ENCODE measurements around the gene PXDC1.
"Not testable (repeated sequence)": the region's sequence is repeated elsewhere in the genome, so short reads cannot be mapped to it uniquely, and the experiment has no call there.

The PXDC1 gene

DNA sequence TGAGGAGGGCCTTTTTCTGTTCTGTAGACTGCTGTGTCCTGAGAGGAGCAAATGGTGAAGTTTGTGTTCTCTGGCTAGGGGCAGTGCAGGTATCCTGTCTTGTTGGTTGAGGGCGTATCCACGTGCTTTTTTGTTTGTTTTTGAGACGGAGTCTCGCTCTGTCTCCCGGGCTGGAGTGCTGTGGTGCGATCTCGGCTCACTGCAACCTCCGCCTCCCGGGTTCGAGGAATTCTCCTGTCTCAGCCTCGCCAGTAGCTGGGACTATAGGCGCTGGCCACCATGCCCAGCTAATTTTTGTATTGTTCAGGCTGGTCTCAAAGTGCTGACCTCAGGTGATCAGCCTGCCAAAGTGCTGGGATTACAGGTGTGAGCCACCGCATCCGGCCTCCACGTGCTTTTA is 10.8 kb upstream of the PXDC1 start:
- no peak for DNase-seq

DNA sequence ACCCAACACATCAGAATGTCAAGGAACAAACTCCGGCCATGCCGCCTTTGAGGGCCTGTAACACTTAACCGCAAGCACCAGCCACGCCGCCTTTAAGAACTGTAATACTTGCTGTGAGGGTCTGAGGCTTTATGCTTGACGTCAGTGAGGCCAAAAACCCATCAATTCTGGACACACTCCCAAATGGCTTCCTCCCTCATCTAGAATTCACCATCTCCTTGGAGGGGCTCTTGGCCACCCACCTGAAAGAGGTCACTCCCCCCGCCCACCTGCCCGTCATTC is 10.4 kb upstream of the PXDC1 start:
- no peak for DNase-seq

DNA sequence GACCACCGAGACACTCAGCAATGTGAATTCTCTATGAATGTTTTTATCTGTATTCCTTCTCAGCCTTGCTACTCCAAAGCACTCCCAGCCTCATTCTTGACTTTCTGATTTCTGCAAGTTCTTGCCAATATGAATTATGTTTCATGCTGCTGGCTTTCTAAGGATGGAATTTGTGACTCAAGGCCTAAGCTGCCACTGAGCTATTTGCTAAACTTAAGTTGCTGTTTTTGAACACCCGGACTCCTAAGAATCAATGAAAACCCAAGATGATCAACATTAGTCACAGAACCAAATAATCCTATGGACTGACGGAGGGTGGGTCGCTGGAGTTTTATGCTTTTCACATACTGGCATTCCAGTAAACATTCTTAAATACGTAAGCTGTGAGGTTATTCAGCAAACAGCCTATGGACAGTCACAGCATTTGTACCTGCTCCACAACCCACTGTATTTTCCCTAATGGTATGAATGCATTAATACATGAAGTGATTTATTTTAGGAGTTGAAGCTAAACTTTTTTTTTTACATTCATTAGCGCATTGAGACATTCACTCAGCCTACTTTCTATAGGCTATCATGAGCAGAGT is 8.2 kb upstream of the PXDC1 start:
- no peak for DNase-seq

DNA sequence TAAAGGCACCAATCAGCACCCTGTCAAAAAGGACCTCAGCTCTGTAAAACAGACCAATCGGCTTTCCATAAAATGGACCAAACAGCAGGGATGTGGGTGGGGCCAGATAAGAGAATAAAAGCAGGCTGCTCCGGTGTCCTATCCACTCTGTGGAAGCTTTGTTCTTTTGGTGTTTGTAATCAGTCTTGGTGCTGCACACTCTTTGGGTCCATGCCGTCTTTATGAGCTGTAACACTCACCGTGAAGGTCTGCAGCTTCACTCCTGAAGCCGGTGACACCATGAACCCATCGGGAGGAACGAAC is 7.3 kb upstream of the PXDC1 start:
- no peak for DNase-seq

DNA sequence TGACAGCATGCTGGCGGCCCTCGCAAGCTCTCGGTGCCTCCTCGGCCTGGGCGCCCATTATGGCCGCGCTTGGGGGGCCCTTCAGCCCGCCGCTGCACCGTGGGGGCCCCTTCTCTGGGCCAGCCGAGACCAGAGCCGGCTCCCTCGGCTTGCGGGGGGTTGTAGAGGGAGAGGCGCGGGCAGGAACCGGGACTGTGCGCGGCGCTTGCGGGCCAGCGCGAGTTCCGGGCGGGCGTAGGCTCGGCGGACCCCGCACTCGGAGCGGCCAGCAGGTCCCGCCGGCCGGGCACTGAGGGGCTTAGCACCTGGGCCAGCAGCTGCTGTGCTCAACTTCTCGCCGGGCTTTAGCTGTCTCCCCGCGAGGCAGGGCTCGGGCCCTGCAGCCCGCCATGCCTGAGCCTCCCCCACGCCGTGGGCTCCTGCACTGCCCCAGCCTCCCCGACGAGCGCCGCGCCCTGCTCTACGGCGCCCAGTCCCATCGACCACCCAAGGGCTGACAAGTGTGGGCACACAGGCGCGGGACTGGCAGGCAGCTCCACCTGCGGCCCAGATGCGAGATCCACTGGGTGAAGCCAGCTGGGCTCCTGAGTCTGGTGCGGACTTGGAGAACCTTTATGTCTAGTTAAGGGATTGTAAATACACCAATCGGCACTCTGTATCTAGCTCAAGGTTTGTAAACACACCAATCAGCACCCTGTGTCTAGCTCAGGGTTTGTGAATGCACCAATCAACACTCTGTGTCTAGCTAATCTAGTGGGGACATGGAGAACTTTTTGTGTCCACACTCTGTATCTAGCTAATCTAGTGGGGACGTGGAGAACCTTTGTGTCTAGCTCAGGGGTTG is 6.7 kb upstream of the PXDC1 start:
- DNase-seq: not testable (repeated sequence)

DNA sequence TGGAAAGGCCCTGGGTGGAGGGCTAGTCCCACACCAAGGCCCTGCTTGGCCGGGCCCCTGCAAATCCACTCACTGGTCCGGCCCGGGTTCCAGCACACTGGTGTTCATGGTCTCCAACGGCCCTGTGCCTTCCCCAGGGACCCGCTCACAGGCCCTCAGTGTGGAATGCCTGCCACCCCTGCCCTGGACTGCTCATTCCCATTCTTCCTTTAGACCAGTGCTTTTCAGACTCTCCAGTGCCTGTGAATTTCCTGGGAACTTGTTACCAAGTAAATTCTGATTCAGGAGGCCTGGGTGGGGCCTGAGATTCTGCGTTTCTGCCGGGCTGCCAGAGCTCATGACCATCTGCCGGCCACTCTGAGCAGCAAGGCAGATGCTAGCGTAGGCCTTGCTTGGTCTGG is 5.7 kb upstream of the PXDC1 start:
- no peak for DNase-seq

DNA sequence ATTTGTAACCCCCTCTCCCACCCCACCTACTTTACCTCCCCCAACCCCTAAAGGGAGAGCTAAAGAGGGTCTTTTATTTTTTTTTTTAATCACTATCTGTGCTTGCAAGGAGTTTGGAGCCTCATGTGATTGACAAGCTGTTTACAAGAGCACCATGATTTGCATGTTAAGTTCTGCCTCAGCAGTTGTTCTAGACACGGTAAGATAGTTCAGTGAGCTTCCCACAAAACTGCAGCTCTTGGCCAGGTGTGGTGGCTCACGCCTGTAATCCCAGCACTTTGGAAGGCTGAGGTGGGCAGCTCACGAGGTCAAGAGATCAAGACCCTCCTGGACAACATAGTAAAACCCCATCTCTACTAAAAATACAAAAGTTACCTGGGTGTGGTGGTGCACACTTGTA is 5.0 kb upstream of the PXDC1 start:
- no peak for DNase-seq

DNA sequence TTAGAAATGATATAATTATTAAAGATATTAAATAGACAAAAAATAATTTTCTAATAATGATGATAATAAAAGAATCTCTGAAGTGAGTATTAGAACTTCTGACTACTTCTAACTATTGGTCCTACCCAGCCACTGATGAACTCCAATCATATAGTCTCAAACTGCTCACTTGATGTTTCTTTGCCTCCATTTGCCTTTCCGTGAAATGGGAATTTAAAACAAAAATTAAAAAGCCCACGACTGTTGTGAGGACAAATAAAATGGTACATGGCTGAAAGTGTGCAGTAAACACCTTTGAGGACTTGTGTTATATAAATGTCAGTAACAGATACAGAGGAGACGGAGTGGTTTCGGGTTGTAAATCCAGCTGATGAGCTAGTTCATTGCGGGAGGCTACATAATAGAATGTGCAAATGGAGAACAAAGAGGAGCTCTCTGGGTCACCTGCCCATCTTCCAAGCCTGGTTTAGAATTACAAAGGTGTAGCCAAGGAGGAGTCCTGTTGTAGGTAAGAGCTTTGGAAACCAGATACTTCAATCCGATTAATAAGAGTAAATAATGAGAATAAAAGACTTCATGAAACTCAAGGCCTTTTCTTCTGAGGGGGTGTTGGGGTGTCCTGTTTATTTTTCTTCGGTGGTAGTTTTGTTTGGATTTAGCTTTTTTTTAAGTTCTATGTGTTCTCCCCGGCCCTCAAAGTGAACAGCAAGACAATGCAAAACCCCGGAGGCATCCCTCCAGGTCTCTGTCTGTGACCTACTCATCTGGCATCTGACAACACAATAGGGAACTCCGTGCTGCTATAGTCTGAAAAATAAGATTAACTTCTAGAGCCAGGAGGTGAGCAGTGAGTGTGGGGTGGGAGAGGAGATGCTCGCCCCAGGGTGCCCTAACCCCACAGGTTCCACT is 4.4 kb upstream of the PXDC1 start:
- no peak for DNase-seq

DNA sequence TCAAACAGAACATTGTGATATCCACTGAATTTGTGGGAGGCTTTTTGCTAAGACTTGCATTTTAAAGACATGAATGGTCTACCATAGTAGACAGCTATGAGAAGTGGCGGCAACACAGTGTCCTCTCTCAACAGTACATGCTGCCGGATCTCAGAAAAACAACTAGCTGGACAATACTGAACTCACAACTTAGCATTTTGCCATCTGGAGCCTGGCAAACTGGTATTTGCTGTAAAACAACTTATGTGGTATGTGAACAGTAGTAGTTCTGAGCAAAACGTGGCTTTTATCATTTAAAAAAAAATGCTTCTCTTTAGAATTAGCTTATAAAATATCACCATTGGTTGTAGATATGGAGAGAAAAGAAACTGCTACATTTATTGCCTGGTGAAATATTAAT is 3.3 kb upstream of the PXDC1 start:
- no peak for DNase-seq

DNA sequence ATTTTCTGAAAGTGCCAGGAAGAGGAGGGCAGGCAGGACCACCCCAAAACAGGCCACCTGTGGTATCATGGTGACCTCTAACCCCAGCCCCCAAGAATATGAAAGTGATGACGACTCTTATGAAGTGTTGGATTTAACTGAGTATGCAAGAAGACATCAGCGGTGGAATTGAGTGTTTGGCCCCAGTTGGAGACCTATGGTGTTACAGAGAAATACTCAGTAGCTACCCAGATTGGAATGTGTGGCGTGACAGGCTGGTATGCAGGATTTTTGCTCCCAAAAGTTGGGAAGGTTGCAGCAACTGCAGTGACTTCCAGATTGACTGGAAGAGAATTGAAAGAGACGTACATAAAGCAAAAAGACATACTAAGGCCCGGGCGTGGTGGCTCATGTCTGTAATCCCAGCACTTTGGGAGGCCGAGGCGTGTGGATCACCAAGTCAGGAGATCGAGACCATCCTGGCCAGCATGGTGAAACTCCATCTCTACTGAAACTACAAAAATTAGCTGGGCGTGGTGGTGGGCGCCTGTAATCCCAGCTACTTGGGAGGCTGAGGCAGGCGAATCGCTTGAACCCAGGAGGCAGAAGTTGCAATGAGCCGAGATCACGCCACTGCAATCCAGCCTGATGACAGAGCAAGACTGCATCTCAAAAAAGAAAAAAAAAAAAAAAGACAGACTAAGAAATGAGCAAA is 2.7 kb upstream of the PXDC1 start:
- not testable (repeated sequence) for DNase-seq

DNA sequence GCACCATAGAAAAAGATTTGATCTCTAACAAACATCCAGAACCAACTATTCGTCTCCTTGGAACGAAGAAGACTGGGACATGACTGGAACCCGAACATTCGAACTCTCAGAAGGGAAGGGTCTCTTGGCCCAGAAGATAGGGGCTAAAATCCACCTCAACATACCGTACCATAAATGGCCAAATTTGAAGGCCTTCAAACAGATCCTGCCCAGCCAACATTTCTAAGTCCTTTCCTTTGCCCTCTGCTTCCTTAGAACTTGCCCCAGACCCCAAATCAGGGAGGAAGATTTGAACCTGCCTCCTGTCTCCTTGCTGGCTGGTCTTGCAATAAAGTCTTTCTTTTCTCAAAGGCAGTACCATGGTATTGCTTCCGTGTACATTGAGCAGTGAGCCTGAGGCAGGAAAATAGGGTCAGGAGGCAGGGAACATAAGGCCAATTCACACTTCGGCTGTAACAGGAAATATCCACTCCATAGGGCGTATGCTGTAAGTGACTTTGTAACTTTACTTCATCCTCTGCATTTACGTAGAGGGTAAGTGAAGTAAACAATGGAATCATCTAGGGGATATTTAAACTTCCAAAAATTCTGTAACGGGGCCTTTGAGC is 1.8 kb upstream of the PXDC1 start:
- no peak for DNase-seq

DNA sequence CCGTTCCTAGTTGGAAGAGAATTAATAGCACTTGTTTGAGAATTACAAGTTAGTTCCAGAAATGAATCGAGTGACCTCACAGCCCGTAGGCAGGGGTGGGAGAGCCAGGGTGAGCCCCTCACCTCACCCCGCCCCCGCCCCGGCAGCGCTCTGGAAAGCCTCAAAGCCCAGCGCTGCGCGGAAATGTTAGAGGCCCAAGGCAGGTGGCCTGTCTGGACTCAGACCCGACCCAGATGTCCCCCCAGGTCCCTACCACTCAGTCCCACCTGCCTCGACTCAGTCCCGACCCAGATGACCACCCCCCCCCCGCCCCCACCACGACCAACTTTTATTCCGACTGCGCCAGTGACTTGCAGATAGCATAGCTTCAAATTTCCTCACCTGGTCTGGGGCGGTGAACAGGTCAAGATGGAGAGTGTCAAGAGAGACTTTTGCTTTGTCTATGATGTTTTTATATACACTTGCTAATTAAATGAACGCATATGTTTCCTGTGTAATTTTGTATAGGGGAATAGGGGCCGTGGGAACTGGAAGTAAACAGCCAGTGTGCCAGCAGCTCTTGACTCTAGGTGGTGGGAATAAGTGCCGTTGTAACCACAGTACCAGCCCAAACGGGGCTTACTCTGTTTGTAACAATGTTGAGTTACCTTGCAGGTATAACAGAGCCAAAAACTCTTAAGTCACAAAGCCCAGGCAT is 1.2 kb upstream of the PXDC1 start:
- no peak for DNase-seq

DNA sequence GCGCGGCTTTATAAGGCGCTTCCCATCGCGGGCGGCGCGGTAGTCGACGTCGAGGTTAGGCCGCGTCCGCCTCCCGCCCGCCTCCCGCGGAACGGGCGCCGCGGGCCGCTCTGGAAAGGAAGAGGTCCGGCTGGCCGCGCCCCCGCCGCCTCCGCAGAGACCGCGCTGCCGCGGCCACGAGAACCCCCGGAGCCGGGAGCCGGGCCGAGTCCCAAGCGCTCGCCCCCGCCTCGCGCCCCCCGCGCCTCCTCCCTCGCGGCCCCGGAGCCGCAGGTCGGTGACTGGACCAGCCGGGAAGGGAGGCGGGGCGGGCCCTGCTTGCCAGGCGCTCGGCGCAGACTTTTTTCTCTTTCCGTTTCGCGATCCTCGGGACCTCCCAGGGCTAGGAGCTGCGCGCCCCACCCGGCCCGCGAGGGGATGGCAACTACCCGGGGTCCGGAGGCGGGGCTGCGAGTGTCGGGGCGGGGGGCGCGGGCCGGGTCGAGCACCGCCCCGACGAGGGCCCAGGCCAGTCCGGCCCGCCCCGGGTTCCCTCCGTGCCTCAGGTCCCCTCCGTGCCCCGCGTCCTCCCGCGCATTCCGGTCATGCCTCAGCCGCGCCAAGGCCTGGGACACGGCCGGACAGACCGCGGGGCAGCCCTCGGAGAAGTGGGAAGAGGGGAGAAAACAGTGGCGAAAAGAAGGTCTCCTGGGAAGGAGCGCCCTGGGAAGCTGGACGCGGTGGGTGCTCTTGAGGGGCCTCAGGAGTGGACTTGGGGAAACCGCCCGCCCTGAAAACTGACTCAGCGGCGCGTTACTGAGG is 417 bp upstream of the PXDC1 start:
- peak; percentile 72 for DNase-seq

DNA sequence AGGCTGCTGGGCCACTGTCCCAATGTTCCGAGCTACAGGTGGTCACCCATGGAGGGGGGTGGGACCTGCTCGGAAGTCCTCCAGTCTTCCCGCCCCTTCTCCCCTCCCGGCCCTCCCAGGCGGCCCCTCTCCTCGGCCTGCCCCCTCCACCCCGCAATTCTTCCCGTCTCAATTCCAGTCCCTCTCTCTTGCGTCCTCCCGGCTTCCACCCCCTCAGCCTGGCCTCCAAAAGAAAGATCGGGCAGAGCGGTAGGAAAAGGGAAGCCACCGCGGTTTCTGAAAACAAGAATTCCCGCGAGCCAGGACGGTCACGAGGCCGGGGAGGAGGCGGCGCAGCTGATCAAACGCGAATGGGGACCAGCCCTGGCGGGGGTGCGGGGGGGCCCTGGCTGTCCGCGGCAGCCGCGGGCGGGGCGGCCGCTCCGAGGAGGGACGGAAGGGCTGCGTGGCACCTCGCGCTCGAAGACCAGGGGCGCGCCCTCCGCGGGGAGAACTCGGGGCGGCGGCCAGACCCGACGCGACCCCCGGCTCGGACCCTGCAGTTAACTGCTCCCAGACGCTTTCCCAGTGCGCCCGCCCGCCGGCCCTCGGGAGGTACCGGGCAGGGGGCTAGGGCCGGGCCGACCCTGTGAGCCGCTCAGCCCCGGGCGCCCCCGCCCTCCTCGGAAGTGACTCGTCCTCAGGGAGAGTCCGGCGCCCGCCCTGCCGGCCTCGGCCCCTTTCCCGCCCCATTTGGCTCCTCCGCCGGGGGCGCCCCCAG is 1.0 kb downstream of the PXDC1 start:
- DNase-seq: no peak

DNA sequence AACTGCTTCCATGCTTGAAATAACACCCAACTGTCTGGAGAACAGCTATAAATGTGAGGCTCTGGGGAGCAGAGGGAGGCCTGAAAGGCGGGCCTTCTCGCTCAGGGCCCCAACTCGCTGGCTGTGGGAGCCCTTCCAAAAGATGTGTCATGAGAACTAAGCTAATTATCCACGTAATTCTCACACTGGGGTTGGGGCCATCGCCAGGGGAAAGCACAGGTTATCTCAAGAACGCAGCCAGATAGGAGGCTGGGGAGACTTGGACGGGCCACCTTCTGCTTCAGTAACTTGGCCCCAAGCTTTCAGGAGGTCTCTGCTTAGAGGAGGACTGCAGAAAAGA is 1.6 kb downstream of the PXDC1 start:
- no peak for DNase-seq

DNA sequence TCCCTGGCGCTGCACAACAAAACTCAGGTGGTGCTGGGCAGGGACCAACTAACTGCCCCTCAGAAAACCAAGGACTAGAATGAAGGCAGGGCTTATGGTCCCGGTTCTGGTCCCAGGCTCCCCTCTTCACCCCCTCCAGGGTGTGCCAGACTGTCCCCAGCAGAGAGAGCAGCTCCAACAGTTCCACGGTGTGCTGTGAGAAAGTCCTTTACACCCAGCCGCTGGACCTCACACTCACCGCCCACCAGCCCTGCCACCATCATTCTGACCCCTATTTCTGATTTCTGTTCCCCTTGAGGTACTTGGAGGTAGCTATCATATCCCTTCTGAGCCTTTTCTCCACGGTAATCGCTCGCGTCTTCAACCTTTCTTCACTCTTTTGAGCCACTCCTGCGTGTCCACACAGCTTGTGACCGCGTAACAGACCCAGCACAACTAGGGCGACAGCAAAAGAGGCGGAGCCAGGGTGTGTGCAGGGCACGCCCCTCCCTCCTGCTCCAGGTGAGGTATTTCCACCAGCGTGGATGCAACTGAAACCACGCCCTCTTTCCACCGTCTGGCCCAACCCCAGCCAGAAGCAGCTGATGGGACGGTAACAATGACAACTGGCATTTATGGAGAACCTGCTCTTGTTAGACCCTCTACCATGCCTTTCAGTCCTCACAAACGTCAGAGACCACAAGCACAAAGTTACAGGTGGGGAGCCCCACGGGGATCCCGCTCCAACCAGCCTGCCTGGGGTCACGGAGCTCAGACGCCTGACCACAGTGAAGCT is 2.3 kb downstream of the PXDC1 start:
- DNase-seq: no peak

DNA sequence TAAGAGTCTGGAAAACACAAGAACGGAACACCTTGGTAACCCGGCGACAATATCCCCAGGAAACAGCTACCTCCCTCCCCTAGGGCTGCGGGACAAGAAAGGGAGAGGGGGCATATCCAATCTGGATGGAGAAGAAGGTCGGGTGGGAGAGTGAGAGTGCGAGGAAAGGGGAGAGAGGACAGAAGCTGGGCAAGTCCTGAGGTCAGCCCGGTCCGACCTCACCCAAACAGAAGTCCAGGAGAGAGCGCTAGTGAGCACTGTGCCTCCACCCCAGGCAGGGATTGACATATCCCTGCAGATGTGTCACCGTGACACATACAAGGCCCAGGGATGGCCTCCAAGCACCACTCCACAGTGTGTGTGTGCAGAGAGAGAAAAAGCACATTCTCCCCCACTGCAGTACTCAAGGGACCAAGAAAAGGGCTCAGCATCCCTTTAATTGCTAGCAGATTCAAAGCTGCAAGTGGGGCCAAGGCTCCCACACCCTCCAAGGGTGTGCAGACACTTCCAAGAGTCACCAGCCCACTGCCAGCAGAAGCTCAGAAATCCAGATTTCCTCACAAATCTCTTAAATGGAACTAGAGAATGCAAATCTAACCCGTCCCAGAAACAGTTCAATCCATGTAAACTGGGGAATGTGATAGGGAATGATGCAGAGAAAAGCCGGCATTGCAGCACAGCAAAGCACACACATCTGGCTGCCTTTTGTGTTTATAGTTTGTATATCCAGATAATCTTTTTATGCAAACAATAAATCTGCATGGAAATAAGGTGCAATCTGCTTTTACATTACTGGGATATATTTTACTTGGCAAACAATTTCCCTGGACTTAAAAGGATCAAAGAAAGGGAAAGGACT is 3.1 kb downstream of the PXDC1 start:
- DNase-seq: peak; percentile 32

DNA sequence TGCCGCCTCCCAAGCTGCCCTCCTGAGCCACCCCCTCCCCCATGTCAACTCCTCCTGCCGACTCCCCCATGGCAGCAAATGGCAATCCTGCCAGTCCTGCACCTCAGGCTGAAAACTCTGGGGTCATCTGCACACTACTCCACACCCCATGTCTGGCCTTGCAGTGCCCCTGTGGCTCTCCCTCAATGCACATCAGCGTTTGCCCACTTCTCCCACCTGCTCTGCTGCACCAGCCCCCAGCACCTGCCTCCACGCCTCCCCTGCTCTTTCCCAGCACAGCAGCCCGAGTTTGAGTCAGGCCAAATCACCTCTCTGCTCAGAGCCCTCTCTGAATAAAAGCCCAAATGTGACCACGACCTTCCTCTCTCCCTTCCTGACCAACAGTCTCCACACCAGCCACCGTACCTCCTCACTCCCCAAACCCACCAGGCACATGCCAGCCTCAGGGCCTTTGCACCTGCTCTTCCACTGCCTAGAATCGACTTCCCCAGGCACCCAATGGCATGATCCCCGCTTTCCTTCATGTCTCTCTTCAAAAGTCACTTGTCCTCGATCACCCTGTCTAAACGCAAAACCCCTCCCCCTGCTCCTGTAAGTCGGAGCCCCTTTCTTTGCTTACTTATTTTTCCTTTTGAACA is 4.3 kb downstream of the PXDC1 start:
- DNase-seq: no peak

DNA sequence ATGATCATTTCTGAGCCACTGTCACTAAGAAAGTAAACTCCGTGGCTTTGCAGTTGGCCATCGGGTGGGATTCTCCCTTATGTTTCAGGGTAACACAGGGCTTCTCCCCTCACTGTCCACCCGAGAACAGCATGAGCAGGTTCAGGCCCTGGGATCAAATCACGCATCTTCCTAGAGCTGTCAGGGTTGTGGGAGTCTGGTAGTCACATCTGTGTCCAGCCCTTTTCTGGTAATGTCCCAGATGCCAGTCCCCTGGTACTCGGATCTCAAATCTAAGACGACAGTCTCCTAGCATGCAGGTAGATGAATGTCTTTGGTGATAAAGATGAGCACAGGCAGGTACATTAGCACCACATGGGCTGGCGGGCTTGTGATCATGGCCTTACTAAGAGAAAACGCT is 4.8 kb downstream of the PXDC1 start:
- DNase-seq: no peak

All from stimulated activated naive CD4-positive, alpha-beta T cell treated with Interleukin-2 at 50 U/mL for 16 hours (primary cell).